H9 (cell line): ENCODE measurements around the gene IP6K2. TPM values are rescaled to one million over a fixed set of nuclear protein-coding genes. Genes with fewer than 3 reads are reported as not detected.

Experiments used
- DNase-seq: peaks from one replicate; pipeline ENCODE4 v3.0.0-alpha.2; 2017
- H2AFZ ChIP-seq: one replicate; pipeline ENCODE4 v1.6.1; 2013; ENCODE audit warnings: mild to moderate bottlenecking, low read length, control low read depth, moderate library complexity
- H2AK5ac ChIP-seq: 2 replicates; pipeline ENCODE4 v1.6.1; 2013; ENCODE audit warnings: low read length, control low read depth, mixed read lengths; ENCODE audit not compliant: insufficient read length
- H2BK120ac ChIP-seq: one replicate; pipeline ENCODE4 v1.6.1; 2013; ENCODE audit warnings: low read depth, mild to moderate bottlenecking, low read length, control low read depth, inconsistent platforms; ENCODE audit not compliant: poor library complexity, severe bottlenecking
- H2BK12ac ChIP-seq: 2 replicates; pipeline ENCODE4 v1.6.1; 2013; ENCODE audit warnings: low read length, control low read depth, mixed read lengths, low read depth; ENCODE audit not compliant: insufficient read length
- H2BK15ac ChIP-seq: 2 replicates; pipeline ENCODE4 v1.6.1; 2013; ENCODE audit warnings: low read depth, low read length, control low read depth
- H2BK20ac ChIP-seq: one replicate; pipeline ENCODE4 v1.6.1; 2013; ENCODE audit warnings: low read depth, mild to moderate bottlenecking, low read length, control low read depth, inconsistent platforms; ENCODE audit not compliant: poor library complexity, severe bottlenecking
- H2BK5ac ChIP-seq: 2 replicates; pipeline ENCODE4 v1.6.1; 2013; ENCODE audit warnings: low read length, control low read depth, mixed read lengths; ENCODE audit not compliant: insufficient read length
- H3K14ac ChIP-seq: 2 replicates; pipeline ENCODE4 v1.6.1; 2013; ENCODE audit warnings: low read length, control low read depth; ENCODE audit not compliant: insufficient read depth
- H3K18ac ChIP-seq: 2 replicates; pipeline ENCODE4 v1.6.1; 2013; ENCODE audit warnings: low read depth, mild to moderate bottlenecking, mixed read lengths, low read length, control low read depth; ENCODE audit not compliant: insufficient read length
- H3K23ac ChIP-seq: 2 replicates; pipeline ENCODE4 v1.6.1; 2013; ENCODE audit warnings: low read length, control low read depth, mixed read lengths, low read depth; ENCODE audit not compliant: insufficient read length
- H3K23me2 ChIP-seq: 2 replicates; pipeline ENCODE4 v1.6.1; 2013; ENCODE audit warnings: low read depth, mild to moderate bottlenecking, mixed read lengths, low read length, control low read depth; ENCODE audit not compliant: insufficient read length, poor library complexity, severe bottlenecking
- H3K27ac ChIP-seq: 2 replicates; pipeline ENCODE4 v1.5.1; 2013; ENCODE audit warnings: low read length, control low read depth, mixed read lengths, low read depth; ENCODE audit not compliant: insufficient read length
- H3K27me3 ChIP-seq: 2 replicates; pipeline ENCODE4 v1.6.1; 2013; ENCODE audit warnings: low read length, control low read depth, inconsistent platforms; ENCODE audit not compliant: insufficient read depth
- H3K4ac ChIP-seq: 2 replicates; pipeline ENCODE4 v1.6.1; 2013; ENCODE audit warnings: low read depth, mild to moderate bottlenecking, control low read depth, inconsistent platforms, low read length, moderate library complexity
- H3K4me1 ChIP-seq: 2 replicates; pipeline ENCODE4 v1.6.1; 2013; ENCODE audit warnings: low read length, control low read depth, inconsistent platforms; ENCODE audit not compliant: insufficient read depth
- H3K4me2 ChIP-seq: 2 replicates; pipeline ENCODE4 v1.6.1; 2013; ENCODE audit warnings: low read length, control low read depth, mixed read lengths; ENCODE audit not compliant: insufficient read length, insufficient read depth
- H3K56ac ChIP-seq: 2 replicates; pipeline ENCODE4 v1.6.1; 2013; ENCODE audit warnings: low read depth, mild to moderate bottlenecking, mixed read lengths, low read length, control low read depth; ENCODE audit not compliant: insufficient read length
- H3K79me1 ChIP-seq: 2 replicates; pipeline ENCODE4 v1.6.1; 2013; ENCODE audit warnings: low read depth, mild to moderate bottlenecking, moderate library complexity, low read length, control low read depth, inconsistent platforms; ENCODE audit not compliant: insufficient read depth, poor library complexity, severe bottlenecking
- H3K79me2 ChIP-seq: 2 replicates; pipeline ENCODE4 v1.6.1; 2013; ENCODE audit warnings: low read length, control low read depth, inconsistent platforms; ENCODE audit not compliant: insufficient read depth
- H3K9ac ChIP-seq: 2 replicates; pipeline ENCODE4 v1.6.1; 2013; ENCODE audit warnings: low read length, control low read depth, mixed read lengths; ENCODE audit not compliant: insufficient read length; ENCODE audit errors: extremely low read depth
- H3K9me3 ChIP-seq: one replicate; pipeline ENCODE4 v1.6.1; 2013; ENCODE audit warnings: low read depth, low read length, inconsistent platforms; ENCODE audit not compliant: control insufficient read depth
- H3T11ph ChIP-seq: one replicate; pipeline ENCODE4 v1.6.1; 2013; ENCODE audit warnings: mild to moderate bottlenecking, low read length, control low read depth, inconsistent platforms
- H4K20me1 ChIP-seq: one replicate; pipeline ENCODE4 v1.6.1; 2013; ENCODE audit not compliant: control insufficient read depth, insufficient read length, insufficient read depth
- H4K5ac ChIP-seq: 2 replicates; pipeline ENCODE4 v1.6.1; 2013; ENCODE audit warnings: low read depth, mild to moderate bottlenecking, mixed read lengths, low read length, control low read depth; ENCODE audit not compliant: insufficient read length
- H4K8ac ChIP-seq: replicated peaks from 2 replicates; pipeline ENCODE4 v1.6.1; 2013; ENCODE audit warnings: low read length, control low read depth, mixed read lengths, low read depth; ENCODE audit not compliant: insufficient read length
- H4K91ac ChIP-seq: 2 replicates; pipeline ENCODE4 v1.6.1; 2013; ENCODE audit warnings: low read depth, mild to moderate bottlenecking, moderate library complexity, mixed read lengths, low read length, control low read depth; ENCODE audit not compliant: insufficient read length
- H3K27ac Mint-ChIP-seq, 3 experiments: 2 replicates in 2 of 3; 3 replicates in 1 of 3; pipeline ENCODE4 v1.8.0; 2020 to 2021; ENCODE audit warnings: mixed read lengths in 3 of 3, mild to moderate bottlenecking in 1 of 3, moderate library complexity in 1 of 3
- H3K27me3 Mint-ChIP-seq: 2 replicates; pipeline ENCODE4 v1.8.0; 2021; ENCODE audit warnings: low read depth, mild to moderate bottlenecking, moderate library complexity, mixed read lengths
- H3K36me3 Mint-ChIP-seq, 3 experiments: 2 replicates in 2 of 3; 3 replicates in 1 of 3; pipeline ENCODE4 v1.8.0; 2020 to 2021; ENCODE audit warnings: low read depth in 3 of 3, mixed read lengths in 3 of 3; ENCODE audit not compliant: insufficient read depth in 1 of 3
- H3K4me1 Mint-ChIP-seq, 2 experiments: 2 replicates each; pipeline ENCODE4 v1.8.0; 2020; ENCODE audit warnings: mixed read lengths in 2 of 2
- H3K4me3 Mint-ChIP-seq, 2 experiments: 2 replicates in 1 of 2; 3 replicates in 1 of 2; pipeline ENCODE4 v1.8.0; 2020 to 2021; ENCODE audit warnings: mild to moderate bottlenecking in 2 of 2, mixed read lengths in 2 of 2, moderate library complexity in 1 of 2
- H3K9me3 Mint-ChIP-seq, 2 experiments: 2 replicates in 1 of 2; 3 replicates in 1 of 2; pipeline ENCODE4 v1.8.0; 2020; ENCODE audit warnings: mild to moderate bottlenecking in 2 of 2, mixed read lengths in 2 of 2, moderate library complexity in 1 of 2
- CTCF ChIP-seq: fragments of 200-600 bp; sonication (generic); conservative IDR thresholded peaks from 3 replicates; pipeline ENCODE4 v1.8.0; 2021; ENCODE audit warnings: antibody characterized with exemption, mild to moderate bottlenecking
- WGBS: extraction: QIAGEN DNeasy Blood & Tissue Kit; methylation state at CpG from one replicate; pipeline ENCODE4 v1.1.7; 2013; ENCODE audit warnings: missing lambda C conversion rate, low lambda C conversion rate, mixed read lengths; ENCODE audit not compliant: insufficient read length; ENCODE audit errors: extremely low coverage; 5-methylcytosine and 5-hydroxymethylcytosine counted together
- total RNA-seq: library from RNA; stranded (reverse); gene quantifications from 2 replicates; pipeline ENCODE4 v1.2.1, GENCODE V29; 2021

Gene IP6K2
- total RNA-seq, 1 experiment from 2014 or later, result 94.7 TPM

DNA sequence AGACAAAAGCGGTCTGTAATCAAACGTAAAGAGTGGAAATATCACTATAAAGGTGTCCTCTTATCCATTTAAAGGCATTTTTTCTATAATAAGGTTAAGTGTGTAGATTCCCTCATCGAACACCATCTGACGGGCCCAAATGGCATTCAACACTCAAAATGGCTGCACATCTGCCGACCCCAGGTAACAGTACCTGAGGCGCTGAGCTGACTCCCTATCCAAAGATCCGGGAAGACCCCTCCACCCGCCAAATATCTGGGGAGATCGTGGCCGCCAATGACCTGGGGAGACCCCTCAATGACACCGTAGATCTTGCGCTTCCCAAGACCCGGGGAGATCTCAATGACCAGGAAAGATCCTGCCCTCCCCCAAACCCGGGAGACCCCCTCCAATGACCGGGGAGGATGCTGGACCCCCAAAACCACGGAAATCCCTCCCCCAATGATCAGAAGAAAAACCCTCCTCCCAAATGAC, 476 bp downstream of the IP6K2 start:
- H3K79me1 ChIP-seq, result peaks cover 2% of the 10 kb centered on the region
- H3K4me1 ChIP-seq, result no peaks in the 10 kb centered on the region
- H2AK5ac ChIP-seq, result no peak overlapping the region
- no peak overlapping the region for H2BK15ac ChIP-seq
- H2BK120ac ChIP-seq, result peak overlapping the region; percentile 99
- no peaks in the 10 kb centered on the region for H4K20me1 ChIP-seq
- peaks cover 40% of the 10 kb centered on the region for H3K79me2 ChIP-seq
- peaks cover 25 to 26% of the 10 kb centered on the region in 2 experiments for H3K4me1 Mint-ChIP-seq
- peak overlapping the region; percentile 90 for H3K14ac ChIP-seq
- no peaks in the 10 kb centered on the region for H3K9me3 ChIP-seq
- H3T11ph ChIP-seq, result peak overlapping the region; percentile 67
- H2AFZ ChIP-seq, result no peak overlapping the region
- no peak overlapping the region for H2BK12ac ChIP-seq
- H4K8ac ChIP-seq, result no peak overlapping the region
- DNase-seq, result no peak
- H3K27ac Mint-ChIP-seq, result peak overlapping the region; percentile 100
- peak overlapping the region; percentile 55 for H3K4me2 ChIP-seq
- no peaks in the 10 kb centered on the region for H3K23me2 ChIP-seq
- no CpG with 5 or more reads among the region's 16 CpGs for WGBS
- H4K91ac ChIP-seq, result peak overlapping the region; percentile 98
- TF ChIP-seq CTCF, result no peak
- no peaks in the 10 kb centered on the region for H3K27me3 ChIP-seq
- no peaks in the 10 kb centered on the region; a peak in 1 of 5 replicates for H3K9me3 Mint-ChIP-seq
- H3K4ac ChIP-seq, result peak overlapping the region; percentile 49; the same call in 1 of the 2 replicates
- no peak overlapping the region for H2BK20ac ChIP-seq
- H3K9ac ChIP-seq, result peak overlapping the region; percentile 98
- H3K56ac ChIP-seq, result peak overlapping the region; percentile 96
- H4K5ac ChIP-seq, result peak overlapping the region; percentile 86
- H3K18ac ChIP-seq, result peak overlapping the region; percentile 90
- peak overlapping the region; percentile 83 for H3K27ac ChIP-seq
- peaks cover 24 to 50% (median 46%) of the 10 kb centered on the region in 3 experiments for H3K36me3 Mint-ChIP-seq
- peaks cover 6% of the 10 kb centered on the region for H3K27me3 Mint-ChIP-seq
- peak overlapping the region; percentile 99 to 100 for H3K4me3 Mint-ChIP-seq
- no peak overlapping the region for H3K23ac ChIP-seq
- H2BK5ac ChIP-seq, result peak overlapping the region; percentile 82
